Fibroblast of peridontal ligament (primary cell): ENCODE data around the gene KCNK6.
A peak's percentile ranks its signal among the peaks of the same experiment; 100 is the strongest.
"Not testable (repeated sequence)": the region's sequence is repeated elsewhere in the genome, so short reads cannot be mapped to it uniquely, and the experiment has no call there.

Experiments used
- DNase-seq: peaks from one replicate; pipeline ENCODE4 v3.0.0-alpha.2; 2010; ENCODE audit errors: extremely low read depth

Gene KCNK6

GRCh38 chr19:38324431-38324830, 4.8 kb downstream of the KCNK6 start:
- no peak for DNase-seq

- no peak for DNase-seq
These were observed 6.9 kb downstream of the KCNK6 start for GRCh38 chr19:38326591-38326990.

GRCh38 chr19:38329651-38330050, 10.0 kb downstream of the KCNK6 start:
- no peak for DNase-seq

GRCh38 chr19:38331728-38332127, 12.1 kb downstream of the KCNK6 start:
- no peak for DNase-seq

GRCh38 chr19:38333245-38333644, 13.6 kb downstream of the KCNK6 start:
- no peak for DNase-seq

- DNase-seq: peak; percentile 88
These were observed 16.4 kb downstream of the KCNK6 start for GRCh38 chr19:38335949-38336637.

GRCh38 chr19:38336638-38337359, 17.2 kb downstream of the KCNK6 start:
- DNase-seq: peak; percentile 72

GRCh38 chr19:38337360-38337653, 17.7 kb downstream of the KCNK6 start:
- no peak for DNase-seq

- DNase-seq: not testable (repeated sequence)
These were observed 19.4 kb downstream of the KCNK6 start for GRCh38 chr19:38339011-38339410.

GRCh38 chr19:38340927-38341326, 21.3 kb downstream of the KCNK6 start:
- no peak for DNase-seq

- no peak for DNase-seq
These were observed 27.2 kb downstream of the KCNK6 start for GRCh38 chr19:38346837-38347236.

GRCh38 chr19:38350883-38351282, 31.2 kb downstream of the KCNK6 start:
- no peak for DNase-seq

- DNase-seq: no peak
These were observed 32.3 kb downstream of the KCNK6 start for GRCh38 chr19:38351865-38352395.

- no peak for DNase-seq
These were observed 33.0 kb downstream of the KCNK6 start for GRCh38 chr19:38352611-38353010.

- DNase-seq: no peak
These were observed 36.4 kb downstream of the KCNK6 start for GRCh38 chr19:38355728-38356725.

GRCh38 chr19:38358071-38358470, 38.4 kb downstream of the KCNK6 start:
- no peak for DNase-seq

GRCh38 chr19:38359242-38360021, 39.8 kb downstream of the KCNK6 start:
- no peak for DNase-seq

GRCh38 chr19:38360351-38360750, 40.7 kb downstream of the KCNK6 start:
- DNase-seq: no peak

- DNase-seq: no peak
These were observed 41.4 kb downstream of the KCNK6 start for GRCh38 chr19:38360839-38361631.

GRCh38 chr19:38361633-38362075, 42.0 kb downstream of the KCNK6 start:
- peak; percentile 44 for DNase-seq
